ENCODE data around the gene CFAP46. TPM values are rescaled to one million over a fixed set of nuclear protein-coding genes. Genes with fewer than 3 reads are reported as not detected.
A peak's percentile ranks its signal among the peaks of the same experiment; 100 is the strongest.

Gene CFAP46
- total and polyA plus RNA-seq, 2 of the 4 experiments (the other 2 are of a cell fraction) = 1.3 to 1.8 TPM

DNA sequence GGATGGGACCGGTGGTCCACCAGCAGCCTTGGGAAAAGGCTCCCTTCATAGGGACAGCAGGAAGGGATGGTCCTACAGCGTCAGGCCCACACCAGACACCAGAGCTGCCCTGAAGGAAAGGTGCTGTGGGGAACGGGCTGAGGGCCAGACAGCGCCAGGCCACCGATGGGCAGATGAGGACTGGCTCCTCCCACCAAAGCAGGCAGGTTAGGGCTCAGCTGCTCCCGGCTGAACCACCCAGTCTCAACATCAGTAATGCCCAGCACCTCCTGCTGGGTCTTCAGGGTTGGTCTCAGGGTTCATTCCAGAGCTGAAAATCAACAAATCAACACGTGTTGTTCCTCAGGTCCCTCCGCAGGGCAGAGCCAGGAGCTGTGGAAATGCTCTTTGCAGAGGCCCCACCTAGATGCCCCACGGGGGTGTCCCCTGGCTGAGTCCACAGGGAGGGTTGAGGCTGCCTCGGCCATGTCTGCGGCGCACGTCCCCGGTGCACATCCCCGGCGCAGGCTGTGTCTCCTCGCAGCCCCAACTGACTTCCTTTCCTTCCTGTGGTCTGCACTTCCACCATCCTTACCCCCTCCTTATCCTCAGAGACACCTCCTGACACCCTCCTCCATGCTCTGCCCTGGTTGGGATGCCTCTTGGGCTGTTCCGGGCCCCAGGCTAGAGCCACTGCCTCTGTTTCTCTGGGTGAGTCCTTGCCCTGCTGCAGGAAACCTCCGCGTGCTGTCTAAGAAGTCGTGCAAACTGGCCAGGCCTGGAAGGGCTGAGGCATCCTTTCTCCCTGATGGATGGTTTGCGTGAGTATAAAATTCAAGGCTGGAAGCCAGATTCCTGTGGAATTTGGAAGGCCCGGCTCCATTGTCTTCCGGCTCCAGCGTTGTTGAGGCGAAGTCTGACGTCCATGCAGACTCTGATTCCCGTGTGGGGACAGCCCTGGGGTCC is 32.8 kb upstream of the CFAP46 start:
- POLR2A ChIA-PET (ENCODE audit: unreplicated experiment) = no interaction called here
- Histone ChIP-seq H2BK20ac (ENCODE audit: low read depth, low read length) (no peak overlapping the region), H2AK9ac (replicated peaks; ENCODE audit: low read depth, low read length, poor library complexity) (peak overlapping the region; percentile 5), H3K18ac (ENCODE audit: low read depth, low read length) (no peak overlapping the region), H3K9me3 (ENCODE audit: control insufficient read depth, insufficient read depth, low read length) (no peaks in the 10 kb centered on the region), H3K9ac (ENCODE audit: low read depth, low read length) (no peak overlapping the region), H2AFZ (replicated peaks; ENCODE audit: low read length, poor library complexity) (peak overlapping the region; percentile 37), H2BK120ac (ENCODE audit: low read depth, low read length) (no peak overlapping the region), H3K9me1 (ENCODE audit: insufficient read depth, low read length) (no peaks in the 10 kb centered on the region), H4K8ac (ENCODE audit: low read depth in 2 of 2, low read length in 2 of 2) (no peak overlapping the region), H3K79me1 (ENCODE audit: low read depth in 1 of 2, low read length in 2 of 2) (no peaks in the 10 kb centered on the region), H3K4ac (ENCODE audit: low read depth, low read length) (no peak overlapping the region), H2AK5ac (ENCODE audit: low read depth, low read length) (no peak overlapping the region), H3K4me2 (ENCODE audit: low read depth, low read length) (no peak overlapping the region), H4K20me1 (ENCODE audit: insufficient read depth, low read length) (no peaks in the 10 kb centered on the region), H3K56ac (ENCODE audit: extremely low read depth, insufficient read depth, low read length) (no peak overlapping the region), H4K5ac (ENCODE audit: low read depth, low read length) (no peak overlapping the region), H2BK15ac (ENCODE audit: low read depth, low read length) (no peak overlapping the region), H4K91ac (ENCODE audit: insufficient read depth, low read depth, low read length) (no peak overlapping the region), H3K27me3 (ENCODE audit: control insufficient read depth, insufficient read depth, low read length) (peaks cover 49% of the 10 kb centered on the region), H3K23ac (ENCODE audit: low read depth, low read length) (no peak overlapping the region), H3K14ac (replicated peaks; ENCODE audit: low read depth, low read length) (no peak overlapping the region), H3K4me1 (ENCODE audit: control insufficient read depth, insufficient read depth, low read length) (no peaks in the 10 kb centered on the region), H3K27ac (ENCODE audit: insufficient read depth, low read length) (no peak overlapping the region), H3K4me3 (ENCODE audit: insufficient read depth, low read depth, low read length) (no peak overlapping the region), H2BK5ac (ENCODE audit: low read depth, low read length, poor library complexity, severe bottlenecking) (no peak overlapping the region), H3K36me3 (ENCODE audit: control insufficient read depth, insufficient read depth, low read length) (no peaks in the 10 kb centered on the region)
- in situ Hi-C loops (cut with MboI; ENCODE audit: low sequenced_read_pairs) = no loop called here
- intact Hi-C loops (cut with micrococcal nuclease) = no loop called here
- no peak for DNase-seq
- WGBS, 2 experiments (ENCODE audit: extremely low coverage in 2 of 2, insufficient read length in 1 of 2) = 31% methylated on average over 11 of the region's 28 CpGs; no CpG with 5 or more reads in 1 of the 2 experiments
- no peak; the same call in 1 of the 2 replicates for ATAC-seq (ENCODE audit: low read depth)
- CTCF ChIA-PET = no interaction called here
- dilution Hi-C loops (cut with HindIII; ENCODE audit: low sequenced_read_pairs, unreplicated experiment) = no loop called here
- BruUV-seq (replicated peaks) = no TSS peak
- no peak for TF ChIP-seq MXI1 (IDR thresholded peaks at IDR 0.05; ENCODE audit: borderline replicate concordance, low read depth, low read length)
